Uterus (tissue), 2 donors: ENCODE measurements around the gene ADH1B.

ENCODE experiments used
- CTCF ChIP-seq, 4 experiments: fragments of 200-600 bp in 2 of 4; fragments of 450-650 bp in 2 of 4; sonication (generic) in 2 of 4; IDR thresholded peaks; one replicate each; pipeline ENCODE4 v1.5.1; 2016 to 2019; ENCODE audit warnings: antibody characterized with exemption in 4 of 4, mild to moderate bottlenecking in 2 of 4, moderate library complexity in 1 of 4
- POLR2A ChIP-seq, 2 donors: fragments of 450-650 bp; IDR thresholded peaks; one replicate each; pipeline ENCODE4 v1.6.1; 2016; ENCODE audit warnings: antibody characterized with exemption in 2 of 2, mild to moderate bottlenecking in 1 of 2, moderate library complexity in 1 of 2

- TF ChIP-seq CTCF (IDR thresholded peaks at IDR 0.05), result no peak
- TF ChIP-seq POLR2A (IDR thresholded peaks at IDR 0.05), result no peak
These were observed 15.4 kb upstream of the ADH1B start for GRCh38 chr4:99336553-99336952.
